OCI-LY1 (cell line): ENCODE results near the gene P2RY14.

Experiments used
- H2AFZ ChIP-seq: fragments of 200-600 bp; sonication (generic), shearing (Covaris generic); 2 replicates; pipeline ENCODE4 v1.6.0; 2014; ENCODE audit warnings: antibody characterized with exemption, mild to moderate bottlenecking, low read length
- H3F3A ChIP-seq: fragments of 200-600 bp; sonication (generic), shearing (Covaris generic); 2 replicates; pipeline ENCODE4 v1.6.0; 2014; ENCODE audit warnings: mild to moderate bottlenecking, antibody characterized with exemption, low read length, moderate library complexity; ENCODE audit not compliant: insufficient read depth
- H3K27ac ChIP-seq: fragments of 200-600 bp; sonication (generic); 2 replicates; pipeline ENCODE4 v1.5.1; 2014; ENCODE audit warnings: low read length, mixed run types, mild to moderate bottlenecking, low read depth; ENCODE audit not compliant: poor library complexity, severe bottlenecking
- H3K27me3 ChIP-seq: fragments of 200-600 bp; sonication (generic); 2 replicates; pipeline ENCODE4 v1.6.0; 2014; ENCODE audit warnings: antibody characterized with exemption, mild to moderate bottlenecking, low read length, moderate library complexity; ENCODE audit not compliant: insufficient read depth
- H3K36me3 ChIP-seq: fragments of 200-600 bp; sonication (generic); 2 replicates; pipeline ENCODE4 v1.6.1; 2014; ENCODE audit warnings: mild to moderate bottlenecking, antibody characterized with exemption, low read length, moderate library complexity, mixed read lengths; ENCODE audit not compliant: insufficient read depth
- H3K4me1 ChIP-seq: fragments of 200-600 bp; sonication (generic); 2 replicates; pipeline ENCODE4 v1.5.1; 2014; ENCODE audit warnings: mild to moderate bottlenecking, low read length, moderate library complexity; ENCODE audit not compliant: insufficient read depth, severe bottlenecking
- H3K4me2 ChIP-seq: fragments of 200-600 bp; sonication (generic), shearing (Covaris generic); 2 replicates; pipeline ENCODE4 v1.6.1; 2014; ENCODE audit warnings: low read length
- H3K4me3 ChIP-seq: fragments of 200-600 bp; sonication (generic); 2 replicates; pipeline ENCODE4 v1.5.1; 2014; ENCODE audit warnings: low read length, low read depth, mild to moderate bottlenecking, mixed read lengths; ENCODE audit not compliant: poor library complexity, severe bottlenecking
- H3K79me2 ChIP-seq: fragments of 200-600 bp; shearing (Covaris generic); 2 replicates; pipeline ENCODE4 v1.6.1; 2016; ENCODE audit warnings: mixed run types, low read length, mixed read lengths; ENCODE audit not compliant: insufficient read depth
- H3K9ac ChIP-seq: fragments of 200-600 bp; sonication (generic), shearing (Covaris generic); 2 replicates; pipeline ENCODE4 v1.6.1; 2014; ENCODE audit warnings: mild to moderate bottlenecking, low read length, mixed read lengths
- H3K9me2 ChIP-seq: fragments of 200-600 bp; sonication (generic), shearing (Covaris generic); 2 replicates; pipeline ENCODE4 v1.6.1; 2014; ENCODE audit warnings: low read depth, mild to moderate bottlenecking, low read length, mixed read lengths
- H3K9me3 ChIP-seq: fragments of 200-600 bp; shearing (Covaris generic); 2 replicates; pipeline ENCODE4 v1.6.1; 2014; ENCODE audit warnings: low read length, mixed read lengths
- H4K20me1 ChIP-seq: fragments of 200-600 bp; sonication (generic), shearing (Covaris generic); 2 replicates; pipeline ENCODE4 v1.6.0; 2016; ENCODE audit warnings: mild to moderate bottlenecking, low read length; ENCODE audit not compliant: insufficient read depth
- EZH2 ChIP-seq: fragments of 200-600 bp; sonication (generic), shearing (Covaris generic); IDR thresholded peaks from 2 replicates; pipeline ENCODE4 v1.8.0; 2017; ENCODE audit warnings: borderline replicate concordance, mixed run types, mild to moderate bottlenecking, antibody characterized with exemption, low read length, moderate library complexity, mixed read lengths
- TF ChIP-seq, protein P1 (sequence below): fragments of 200-600 bp; sonication (generic), shearing (Covaris generic); IDR thresholded peaks from 2 replicates; pipeline ENCODE4 v1.5.1; 2017; ENCODE audit warnings: mild to moderate bottlenecking, antibody characterized with exemption, low read length, moderate library complexity, mixed read lengths

Gene P2RY14

DNA sequence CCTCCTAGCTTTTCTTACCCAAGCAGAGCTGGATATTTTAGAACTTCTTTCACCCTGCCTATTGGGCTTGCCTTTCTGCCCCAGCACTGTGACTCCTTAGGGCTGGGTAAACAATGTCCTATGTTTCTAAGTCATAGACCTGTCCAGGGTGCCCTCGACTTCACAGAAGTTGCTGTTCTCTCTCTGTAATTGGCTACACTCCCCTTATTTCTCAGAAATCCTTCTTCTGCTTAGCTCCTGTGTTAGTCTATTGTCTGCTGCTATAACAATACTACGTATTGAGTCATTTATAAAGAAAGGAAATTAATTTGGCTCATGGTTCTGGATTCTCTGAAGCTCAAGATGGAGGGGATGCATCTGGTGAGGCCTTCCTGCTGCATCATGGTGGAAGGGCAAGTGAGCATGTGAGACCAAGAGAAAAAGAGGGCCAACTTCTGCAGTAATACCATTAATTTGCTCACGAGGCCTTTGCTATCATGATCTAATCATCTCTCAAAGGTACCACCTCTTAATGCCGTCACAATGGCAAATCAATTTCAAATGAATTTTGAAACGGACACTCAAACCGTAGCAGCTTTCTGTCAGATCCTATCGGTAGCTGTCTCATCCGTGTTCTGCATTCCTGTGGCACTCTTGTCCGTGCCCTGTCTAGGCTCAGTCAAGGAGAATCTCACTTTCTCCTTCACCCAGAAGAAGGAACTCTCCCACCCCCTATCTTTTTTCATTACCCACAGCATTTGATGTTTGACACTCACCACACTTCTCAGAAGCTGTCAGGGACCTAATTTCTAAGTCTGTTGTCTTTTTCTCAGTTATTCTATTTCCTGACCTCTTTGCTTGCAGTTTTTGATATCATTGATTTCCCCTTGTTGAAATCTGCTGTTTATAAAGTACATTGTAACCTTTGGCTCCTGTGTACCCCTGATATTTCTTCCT lies 53.0 kb downstream of the P2RY14 start:
- no peak for TF ChIP-seq EZH2
- TF ChIP-seq, protein P1, sequence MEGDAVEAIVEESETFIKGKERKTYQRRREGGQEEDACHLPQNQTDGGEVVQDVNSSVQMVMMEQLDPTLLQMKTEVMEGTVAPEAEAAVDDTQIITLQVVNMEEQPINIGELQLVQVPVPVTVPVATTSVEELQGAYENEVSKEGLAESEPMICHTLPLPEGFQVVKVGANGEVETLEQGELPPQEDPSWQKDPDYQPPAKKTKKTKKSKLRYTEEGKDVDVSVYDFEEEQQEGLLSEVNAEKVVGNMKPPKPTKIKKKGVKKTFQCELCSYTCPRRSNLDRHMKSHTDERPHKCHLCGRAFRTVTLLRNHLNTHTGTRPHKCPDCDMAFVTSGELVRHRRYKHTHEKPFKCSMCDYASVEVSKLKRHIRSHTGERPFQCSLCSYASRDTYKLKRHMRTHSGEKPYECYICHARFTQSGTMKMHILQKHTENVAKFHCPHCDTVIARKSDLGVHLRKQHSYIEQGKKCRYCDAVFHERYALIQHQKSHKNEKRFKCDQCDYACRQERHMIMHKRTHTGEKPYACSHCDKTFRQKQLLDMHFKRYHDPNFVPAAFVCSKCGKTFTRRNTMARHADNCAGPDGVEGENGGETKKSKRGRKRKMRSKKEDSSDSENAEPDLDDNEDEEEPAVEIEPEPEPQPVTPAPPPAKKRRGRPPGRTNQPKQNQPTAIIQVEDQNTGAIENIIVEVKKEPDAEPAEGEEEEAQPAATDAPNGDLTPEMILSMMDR = no peak
- Histone ChIP-seq H3K9me2 (no peaks in the 10 kb centered on the region), H3K27ac (no peak overlapping the region), H3K79me2 (no peaks in the 10 kb centered on the region), H3K36me3 (no peaks in the 10 kb centered on the region), H3K4me2 (no peak overlapping the region), H3K9ac (no peak overlapping the region), H3K4me3 (no peak overlapping the region), H3K4me1 (peaks cover 25% of the 10 kb centered on the region), H2AFZ (no peak overlapping the region), H3K9me3 (no peaks in the 10 kb centered on the region), H3F3A (no peaks in the 10 kb centered on the region), H4K20me1 (no peaks in the 10 kb centered on the region), H3K27me3 (no peaks in the 10 kb centered on the region)

DNA sequence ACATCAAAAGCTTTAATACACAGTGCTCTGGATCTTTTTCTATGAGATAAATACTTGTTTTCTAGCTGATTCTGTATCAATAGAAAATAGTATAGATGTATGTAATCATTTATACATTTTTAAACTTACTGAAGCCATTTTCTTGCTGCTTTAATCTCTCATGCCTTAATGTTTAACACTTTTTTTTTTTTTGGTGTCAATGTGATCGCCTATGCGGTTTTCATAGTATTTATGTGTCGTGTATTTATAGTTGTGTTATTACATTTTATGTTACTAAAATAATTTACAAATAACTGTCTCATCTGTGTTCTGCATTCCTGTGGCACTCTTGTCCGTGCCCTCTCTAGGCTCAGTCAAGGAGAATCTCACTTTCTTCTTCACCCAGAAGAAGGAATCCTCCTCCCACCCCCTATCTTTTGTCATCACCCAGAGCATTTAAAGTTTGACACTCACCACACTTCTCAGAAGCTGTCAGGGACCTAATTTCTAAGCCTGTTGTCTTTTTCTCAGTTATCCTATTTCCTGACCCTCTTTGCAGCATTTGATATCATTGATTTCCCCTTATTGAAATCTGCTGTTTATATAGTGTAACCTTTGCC lies 54.0 kb downstream of the P2RY14 start:
- Histone ChIP-seq H2AFZ (no peak overlapping the region), H3K4me3 (no peak overlapping the region), H4K20me1 (no peaks in the 10 kb centered on the region), H3K36me3 (no peaks in the 10 kb centered on the region), H3K4me2 (no peak overlapping the region), H3K4me1 (peaks cover 22% of the 10 kb centered on the region), H3F3A (no peaks in the 10 kb centered on the region), H3K27ac (no peak overlapping the region), H3K9ac (no peak overlapping the region), H3K9me3 (0 out of 2 replicates have a peak, but pooled peaks cover 3% of the 10 kb centered on the region), H3K79me2 (no peaks in the 10 kb centered on the region), H3K9me2 (no peaks in the 10 kb centered on the region), H3K27me3 (no peaks in the 10 kb centered on the region)
- no peak for TF ChIP-seq EZH2
- TF ChIP-seq, protein P1 = no peak

DNA sequence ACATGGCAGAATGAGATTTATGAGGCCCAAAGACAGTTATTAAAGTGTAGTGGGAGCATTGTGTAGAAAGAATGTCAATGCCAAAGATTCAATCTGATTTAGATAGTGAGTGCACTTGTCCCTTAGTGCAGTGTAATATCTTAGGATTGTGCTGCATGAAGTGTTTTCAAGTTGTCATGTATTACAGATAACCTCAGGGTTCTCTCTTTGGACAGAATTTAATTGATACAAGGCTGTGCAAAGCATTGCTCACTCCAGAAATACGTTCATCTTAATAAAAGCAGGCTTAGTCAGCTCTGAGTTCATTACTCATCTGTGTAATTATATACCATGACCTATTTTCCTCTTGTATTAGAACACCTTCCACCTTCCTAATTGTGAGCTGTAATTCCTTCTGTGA lies 59.3 kb downstream of the P2RY14 start:
- no peak overlapping the region for H2AFZ ChIP-seq
- no peak for TF ChIP-seq EZH2
- TF ChIP-seq, protein P1 = no peak

More for the DNA sequence above, 59.3 kb downstream of the P2RY14 start:
- Histone ChIP-seq H3K27me3 (no peaks in the 10 kb centered on the region), H4K20me1 (no peaks in the 10 kb centered on the region), H3K4me3 (no peak overlapping the region), H3K4me2 (no peak overlapping the region), H3K27ac (no peak overlapping the region), H3K9ac (no peak overlapping the region), H3K9me3 (0 out of 2 replicates have a peak, but pooled peaks cover 3% of the 10 kb centered on the region), H3F3A (no peaks in the 10 kb centered on the region), H3K9me2 (no peaks in the 10 kb centered on the region), H3K4me1 (no peaks in the 10 kb centered on the region), H3K79me2 (no peaks in the 10 kb centered on the region), H3K36me3 (no peaks in the 10 kb centered on the region)
